Neuron (in vitro differentiated cells): ENCODE data around the gene IGSF5.
A peak's percentile ranks its signal among the peaks of the same experiment; 100 is the strongest.

Source experiments
- H2AFZ ChIP-seq: one replicate; pipeline ENCODE4 v1.6.1; 2013; ENCODE audit warnings: low read depth, mild to moderate bottlenecking, inconsistent platforms, low read length, moderate library complexity
- H3K27me3 ChIP-seq: one replicate; pipeline ENCODE4 v1.6.1; 2013; ENCODE audit warnings: low read length; ENCODE audit not compliant: insufficient read depth
- H3K36me3 ChIP-seq: one replicate; pipeline ENCODE4 v1.6.1; 2013; ENCODE audit warnings: low read length; ENCODE audit not compliant: insufficient read depth
- H3K4me1 ChIP-seq: one replicate; pipeline ENCODE4 v1.6.1; 2013; ENCODE audit warnings: low read length; ENCODE audit not compliant: insufficient read depth
- H3K4me3 ChIP-seq: 2 replicates; pipeline ENCODE4 v1.5.1; 2013; ENCODE audit warnings: mild to moderate bottlenecking, low read length, moderate library complexity
- H3K9me3 ChIP-seq: one replicate; pipeline ENCODE4 v1.6.1; 2013; ENCODE audit warnings: low read length

Gene IGSF5

GRCh38 chr21:39754811-39755210, 9.8 kb downstream of the IGSF5 start:
- Histone ChIP-seq H3K36me3 (no peaks in the 10 kb centered on the region), H3K9me3 (no peaks in the 10 kb centered on the region), H3K4me1 (no peaks in the 10 kb centered on the region), H2AFZ (no peak overlapping the region), H3K4me3 (no peak overlapping the region), H3K27me3 (peaks cover 8% of the 10 kb centered on the region)

GRCh38 chr21:39756285-39756684, 11.3 kb downstream of the IGSF5 start:
- Histone ChIP-seq H3K4me3 (no peak overlapping the region), H3K36me3 (no peaks in the 10 kb centered on the region), H3K4me1 (no peaks in the 10 kb centered on the region), H3K9me3 (no peaks in the 10 kb centered on the region), H3K27me3 (no peaks in the 10 kb centered on the region), H2AFZ (no peak overlapping the region)

- no peak overlapping the region for H2AFZ ChIP-seq
- H3K9me3 ChIP-seq = no peaks in the 10 kb centered on the region
- no peak overlapping the region for H3K4me3 ChIP-seq
- H3K27me3 ChIP-seq = no peaks in the 10 kb centered on the region
- no peaks in the 10 kb centered on the region for H3K36me3 ChIP-seq
- no peaks in the 10 kb centered on the region for H3K4me1 ChIP-seq
These were observed 18.4 kb downstream of the IGSF5 start for GRCh38 chr21:39763272-39763970.

GRCh38 chr21:39774227-39774626, 29.2 kb downstream of the IGSF5 start:
- H3K4me1 ChIP-seq = no peaks in the 10 kb centered on the region

GRCh38 chr21:39775816-39776215, 30.8 kb downstream of the IGSF5 start:
- H3K27me3 ChIP-seq = no peaks in the 10 kb centered on the region
- H3K9me3 ChIP-seq = no peaks in the 10 kb centered on the region
- H2AFZ ChIP-seq = no peak overlapping the region
- no peaks in the 10 kb centered on the region for H3K36me3 ChIP-seq
- no peaks in the 10 kb centered on the region for H3K4me1 ChIP-seq
- no peak overlapping the region for H3K4me3 ChIP-seq

More at GRCh38 chr21:39774227-39774626, 29.2 kb downstream of the IGSF5 start:
- no peak overlapping the region for H2AFZ ChIP-seq
- H3K27me3 ChIP-seq = no peaks in the 10 kb centered on the region
- H3K4me3 ChIP-seq = no peak overlapping the region
- no peaks in the 10 kb centered on the region for H3K36me3 ChIP-seq
- H3K9me3 ChIP-seq = no peaks in the 10 kb centered on the region

GRCh38 chr21:39776589-39776988, 31.6 kb downstream of the IGSF5 start:
- H3K27me3 ChIP-seq = no peaks in the 10 kb centered on the region
- H3K36me3 ChIP-seq = no peaks in the 10 kb centered on the region
- H2AFZ ChIP-seq = no peak overlapping the region
- H3K4me3 ChIP-seq = no peak overlapping the region
- H3K9me3 ChIP-seq = no peaks in the 10 kb centered on the region
- no peaks in the 10 kb centered on the region for H3K4me1 ChIP-seq

GRCh38 chr21:39781331-39781730, 36.3 kb downstream of the IGSF5 start:
- no peak overlapping the region for H2AFZ ChIP-seq
- H3K36me3 ChIP-seq = no peaks in the 10 kb centered on the region
- no peaks in the 10 kb centered on the region for H3K4me1 ChIP-seq
- no peaks in the 10 kb centered on the region for H3K27me3 ChIP-seq
- H3K9me3 ChIP-seq = no peaks in the 10 kb centered on the region
- no peak overlapping the region for H3K4me3 ChIP-seq

- peak overlapping the region; percentile 23 for H3K4me3 ChIP-seq
- peak overlapping the region; percentile 1 for H2AFZ ChIP-seq
These were observed 43.4 kb downstream of the IGSF5 start for GRCh38 chr21:39788383-39788782.

GRCh38 chr21:39796466-39796865, 51.5 kb downstream of the IGSF5 start:
- no peaks in the 10 kb centered on the region for H3K27me3 ChIP-seq
- H3K4me1 ChIP-seq = no peaks in the 10 kb centered on the region
- H3K4me3 ChIP-seq = no peak overlapping the region
- no peaks in the 10 kb centered on the region for H3K9me3 ChIP-seq
- H2AFZ ChIP-seq = no peak overlapping the region
- no peaks in the 10 kb centered on the region for H3K36me3 ChIP-seq

More at GRCh38 chr21:39788383-39788782, 43.4 kb downstream of the IGSF5 start:
- no peaks in the 10 kb centered on the region for H3K36me3 ChIP-seq
- H3K4me1 ChIP-seq = peaks cover 6% of the 10 kb centered on the region
- H3K27me3 ChIP-seq = no peaks in the 10 kb centered on the region
- H3K9me3 ChIP-seq = no peaks in the 10 kb centered on the region

- H3K4me3 ChIP-seq = no peak overlapping the region
- no peak overlapping the region for H2AFZ ChIP-seq
- H3K4me1 ChIP-seq = no peaks in the 10 kb centered on the region
- no peaks in the 10 kb centered on the region for H3K9me3 ChIP-seq
- no peaks in the 10 kb centered on the region for H3K36me3 ChIP-seq
- H3K27me3 ChIP-seq = no peaks in the 10 kb centered on the region
These were observed 54.2 kb downstream of the IGSF5 start for GRCh38 chr21:39799178-39799577.

GRCh38 chr21:39800311-39800710, 55.3 kb downstream of the IGSF5 start:
- Histone ChIP-seq H3K36me3 (no peaks in the 10 kb centered on the region), H3K4me3 (no peak overlapping the region), H3K9me3 (no peaks in the 10 kb centered on the region), H3K4me1 (no peaks in the 10 kb centered on the region), H2AFZ (no peak overlapping the region), H3K27me3 (no peaks in the 10 kb centered on the region)

- H3K9me3 ChIP-seq = no peaks in the 10 kb centered on the region
- H3K4me1 ChIP-seq = no peaks in the 10 kb centered on the region
- no peaks in the 10 kb centered on the region for H3K36me3 ChIP-seq
- H3K27me3 ChIP-seq = no peaks in the 10 kb centered on the region
- H2AFZ ChIP-seq = no peak overlapping the region
- H3K4me3 ChIP-seq = no peak overlapping the region
These were observed 57.2 kb downstream of the IGSF5 start for GRCh38 chr21:39802217-39802616.

GRCh38 chr21:39803393-39803792, 58.4 kb downstream of the IGSF5 start:
- H3K9me3 ChIP-seq = no peaks in the 10 kb centered on the region
- no peak overlapping the region for H2AFZ ChIP-seq
- no peaks in the 10 kb centered on the region for H3K27me3 ChIP-seq
- H3K4me3 ChIP-seq = no peak overlapping the region
- H3K36me3 ChIP-seq = no peaks in the 10 kb centered on the region
- H3K4me1 ChIP-seq = no peaks in the 10 kb centered on the region

GRCh38 chr21:39804240-39804639, 59.3 kb downstream of the IGSF5 start:
- no peaks in the 10 kb centered on the region for H3K27me3 ChIP-seq
- no peaks in the 10 kb centered on the region for H3K4me1 ChIP-seq
- H2AFZ ChIP-seq = no peak overlapping the region
- no peaks in the 10 kb centered on the region for H3K36me3 ChIP-seq
- H3K9me3 ChIP-seq = no peaks in the 10 kb centered on the region
- no peak overlapping the region for H3K4me3 ChIP-seq
